Stomach (tissue), 9 donors: ENCODE results near the gene PDIA5. TPM values are rescaled to one million over a fixed set of nuclear protein-coding genes. Genes with fewer than 3 reads are reported as not detected.

Experiments
- DNase-seq, 2 donors: peaks; one replicate each; pipeline versions ENCODE4 v3.0.0 to v3.0.0-alpha.2; 2013 to 2019
- H3K27ac ChIP-seq, 5 donors: fragments of 200-600 bp in 4 of 5; sonication (generic) in 4 of 5; one replicate each; pipeline ENCODE4 v1.5.1; 2013 to 2019; ENCODE audit warnings: mild to moderate bottlenecking in 1 of 5, moderate library complexity in 1 of 5
- H3K27me3 ChIP-seq, 3 donors: fragments of 200-600 bp; sonication (generic); one replicate each; pipeline ENCODE4 v1.5.1; 2017 to 2019; ENCODE audit warnings: mixed run types in 1 of 3
- H3K36me3 ChIP-seq, 4 donors: fragments of 200-600 bp; sonication (generic); 1 replicate in 3 of 4; 2 replicates in 1 of 4; pipeline ENCODE4 v1.5.1; 2016 to 2019
- H3K4me1 ChIP-seq, 4 donors: fragments of 200-600 bp; sonication (generic); one replicate each; pipeline ENCODE4 v1.5.1; 2016 to 2019
- H3K4me3 ChIP-seq, 4 donors: fragments of 200-600 bp; sonication (generic) in 3 of 4; one replicate each; pipeline ENCODE4 v1.5.1; 2016 to 2019; ENCODE audit warnings: mild to moderate bottlenecking in 1 of 4
- H3K9me3 ChIP-seq, 4 donors: fragments of 200-600 bp; sonication (generic); one replicate each; pipeline ENCODE4 v1.5.1; 2016 to 2019
- CTCF ChIP-seq, 7 experiments: fragments of 450-650 bp in 4 of 7; fragments of 200-600 bp in 3 of 7; sonication (generic) in 3 of 7; IDR thresholded peaks; one replicate each; pipeline ENCODE4 v1.5.1; 2016 to 2019; ENCODE audit warnings: antibody characterized with exemption in 7 of 7, control low read depth in 2 of 7, mild to moderate bottlenecking in 1 of 7
- EP300 ChIP-seq: sonication (generic); formaldehyde crosslinking; IDR thresholded peaks from one replicate; pipeline ENCODE4 v1.6.1; 2017; ENCODE audit warnings: antibody characterized with exemption
- POLR2A ChIP-seq, 4 donors: fragments of 450-650 bp; IDR thresholded peaks; one replicate each; pipeline ENCODE4 v1.6.1; 2016; ENCODE audit warnings: antibody characterized with exemption in 4 of 4, control low read depth in 2 of 4, mild to moderate bottlenecking in 1 of 4, moderate library complexity in 1 of 4
- POLR2AphosphoS5 ChIP-seq, 3 donors: sonication (generic); formaldehyde crosslinking; IDR thresholded peaks; one replicate each; pipeline ENCODE4 v1.6.1; 2016; ENCODE audit warnings: antibody characterized with exemption in 3 of 3
- WGBS, 5 donors: extraction: QIAGEN DNeasy Blood & Tissue Kit in 3 of 5; methylation state at CpG; one replicate each; pipeline versions ENCODE4 v1.1.5 to v1.1.7; 2013 to 2018; 5-methylcytosine and 5-hydroxymethylcytosine counted together
- intact Hi-C: fragments of 100-400 bp; cut with DNase I; formaldehyde crosslinking; loops from one replicate; pipeline ENCODE4 v1.15.1; 2023; ENCODE audit warnings: low total_unique reads
- polyA plus RNA-seq, 3 donors: library from polyadenylated mRNA; stranded (reverse); fragments of 200-250 nt; gene quantifications; one replicate each; pipeline ENCODE4 v1.2.3, GENCODE V29; 2013
- total RNA-seq, 5 donors: library from RNA; depleted of rRNA; stranded (reverse); fragments of >200 nt; gene quantifications; one replicate each; pipeline versions ENCODE4 v1.1.0 to v1.2.3, GENCODE V29; 2014 to 2016
- donor health status: healthy with polysubstance abuse.
- donor health status: Bipolar disorder and iron deficiency.
- donor health status: healthy.

PDIA5 gene
- total and polyA plus RNA-seq, 8 donors = 13.9 to 75.3 (median 35.0) TPM

- H3K36me3 ChIP-seq = no peaks in the 10 kb centered on the region
- peaks cover 0 to 23% (median 17%) of the 10 kb centered on the region in 4 donors for H3K4me1 ChIP-seq
- H3K9me3 ChIP-seq = no peaks in the 10 kb centered on the region
- no peak for DNase-seq
- 95 to 98% (median 96%) methylated on average over 6 of the region's 6 CpGs for WGBS, 5 donors
- intact Hi-C loops = no loop called here
- no peak overlapping the region for H3K27ac ChIP-seq
- TF ChIP-seq CTCF (IDR thresholded peaks at IDR 0.05) (no peak), EP300 (no peak), POLR2A (IDR thresholded peaks at IDR 0.05) (no peak), POLR2AphosphoS5 (IDR thresholded peaks at IDR 0.05) (no peak)
- H3K4me3 ChIP-seq = no peak overlapping the region
- H3K27me3 ChIP-seq = no peaks in the 10 kb centered on the region
These were observed 3.8 kb upstream of the PDIA5 start for GRCh38 chr3:123063034-123063433.

DNA sequence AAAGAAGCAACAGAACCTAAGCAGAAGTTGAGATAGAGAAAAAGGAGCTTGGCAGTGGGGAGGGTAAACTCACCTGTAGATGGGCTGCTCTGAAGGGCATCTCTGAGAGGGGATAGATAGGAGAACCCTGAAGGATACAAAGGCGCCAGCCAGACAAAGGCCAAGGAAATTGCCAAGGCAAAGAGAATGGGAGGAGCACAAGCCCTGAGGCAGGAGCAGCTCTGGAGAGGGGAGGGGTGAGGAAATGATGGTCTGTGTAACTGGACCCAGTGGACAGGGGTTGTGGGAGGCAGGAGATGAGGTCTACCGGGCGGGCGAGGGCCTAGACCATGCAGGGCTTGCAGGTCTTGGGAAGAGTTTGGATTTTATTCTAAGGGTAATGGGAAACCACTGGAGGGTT, 2.3 kb upstream of the PDIA5 start:
- no peaks in the 10 kb centered on the region for H3K36me3 ChIP-seq
- intact Hi-C loops = no loop called here
- 94 to 100% (median 96%) methylated on average over 4 of the region's 4 CpGs for WGBS, 5 donors
- no peak overlapping the region for H3K4me3 ChIP-seq
- no peaks in the 10 kb centered on the region for H3K9me3 ChIP-seq
- TF ChIP-seq EP300 (no peak), POLR2AphosphoS5 (IDR thresholded peaks at IDR 0.05) (no peak), CTCF (IDR thresholded peaks at IDR 0.05) (no peak)
- peaks cover 3 to 37% (median 28%) of the 10 kb centered on the region in 4 donors for H3K4me1 ChIP-seq
- no peaks in the 10 kb centered on the region for H3K27me3 ChIP-seq
- no peak overlapping the region for H3K27ac ChIP-seq
- no peak for DNase-seq

DNA sequence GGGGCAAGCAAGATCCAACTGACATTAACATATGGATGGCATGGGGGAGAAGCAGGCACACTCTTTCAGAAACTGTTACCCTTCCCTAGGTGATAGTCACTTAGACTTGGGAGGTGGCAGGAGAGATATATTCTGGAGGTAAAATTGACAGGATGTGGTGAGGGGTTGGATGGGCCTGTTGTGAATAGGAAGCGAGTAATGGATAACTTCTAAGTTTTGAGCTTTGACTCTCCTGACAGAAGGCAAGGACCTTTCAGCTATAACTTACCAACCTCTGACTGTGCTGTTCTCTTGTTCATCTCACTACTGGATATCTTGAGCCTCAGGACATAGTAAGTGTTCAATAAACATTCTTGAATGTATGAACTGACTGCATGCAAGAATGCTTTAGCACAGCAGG, 1.9 kb upstream of the PDIA5 start:
- no peaks in the 10 kb centered on the region for H3K36me3 ChIP-seq
- 0 to 57% (median 3%) methylated on average over 1 of the region's 1 CpG for WGBS, 5 donors
- H3K27me3 ChIP-seq = no peaks in the 10 kb centered on the region
- no peaks in the 10 kb centered on the region for H3K9me3 ChIP-seq
- no peak overlapping the region for H3K4me3 ChIP-seq
- intact Hi-C loops = no loop called here
- no peak overlapping the region for H3K27ac ChIP-seq
- TF ChIP-seq CTCF (IDR thresholded peaks at IDR 0.05) (no peak), POLR2AphosphoS5 (IDR thresholded peaks at IDR 0.05) (no peak), POLR2A (IDR thresholded peaks at IDR 0.05) (no peak), EP300 (no peak)
- DNase-seq = no peak
- H3K4me1 ChIP-seq = peaks cover 7 to 41% (median 32%) of the 10 kb centered on the region in 4 donors

DNA sequence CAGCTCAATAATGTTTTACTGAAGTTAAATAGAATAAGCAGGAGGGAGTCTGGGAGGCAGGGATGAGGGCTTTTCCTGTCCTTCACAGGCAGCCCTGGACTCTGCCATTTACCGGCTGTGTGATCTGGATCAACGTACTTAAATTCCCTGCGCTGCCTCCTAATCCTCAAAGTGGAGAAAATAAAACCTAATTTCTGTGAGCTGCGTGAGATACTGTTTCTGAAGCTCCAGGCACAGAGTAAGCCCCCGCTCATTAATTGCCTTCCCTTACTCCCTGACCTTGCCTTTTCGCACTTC, 278 bp upstream of the PDIA5 start:
- Histone ChIP-seq H3K9me3 (no peaks in the 10 kb centered on the region), H3K27ac (peak overlapping the region; percentile 86 to 92 (median 90)), H3K4me1 (peaks cover 24 to 57% (median 47%) of the 10 kb centered on the region in 4 donors), H3K27me3 (no peaks in the 10 kb centered on the region), H3K36me3 (no peaks in the 10 kb centered on the region), H3K4me3 (peak overlapping the region; percentile 65 to 95 (median 88))
- TF ChIP-seq EP300 = no peak
- TF ChIP-seq POLR2A (IDR thresholded peaks at IDR 0.05) = no peak
- TF ChIP-seq POLR2AphosphoS5 (IDR thresholded peaks at IDR 0.05) = no peak
- no peak for TF ChIP-seq CTCF (IDR thresholded peaks at IDR 0.05)
- intact Hi-C loops = no loop called here
- no peak for DNase-seq
- WGBS, 5 donors = 10 to 19% (median 13%) methylated on average over 6 of the region's 6 CpGs
